ENCODE results near the gene HBB.

Gene HBB

DNA sequence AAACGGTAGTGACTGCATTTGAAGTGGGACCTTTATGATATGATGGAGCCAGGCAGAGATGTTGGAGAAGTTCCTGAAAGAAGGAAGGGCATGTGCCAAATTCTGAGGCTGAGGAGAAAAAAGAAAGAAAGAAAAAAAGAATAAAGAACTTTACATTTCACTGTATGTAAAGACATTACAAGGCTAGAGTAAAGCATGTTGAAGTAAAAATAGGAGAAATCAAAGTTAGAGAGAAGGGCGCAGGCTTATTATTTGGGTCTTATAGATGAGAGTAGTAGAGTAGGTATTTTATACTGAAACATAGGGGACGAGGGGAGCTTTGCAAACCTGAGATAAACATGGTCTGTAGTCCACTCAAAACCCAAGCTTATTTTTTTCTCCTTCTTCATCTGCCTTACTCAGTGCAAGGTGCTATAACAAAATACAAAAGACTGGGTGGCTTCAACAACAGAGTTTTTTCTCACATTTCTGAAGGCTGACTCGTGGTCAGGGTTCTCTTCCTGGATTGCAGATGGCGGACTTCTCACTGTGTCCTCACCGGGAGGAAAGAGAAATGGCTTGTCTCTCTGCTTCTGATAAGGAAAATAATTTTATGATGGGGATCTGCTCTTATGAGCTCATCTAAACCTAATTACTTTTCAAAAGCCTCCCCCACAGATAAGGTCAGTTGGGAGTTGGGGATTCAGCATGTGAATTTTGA lies 20.1 kb upstream of the HBB start:
- DNase-seq, result no peak

DNA sequence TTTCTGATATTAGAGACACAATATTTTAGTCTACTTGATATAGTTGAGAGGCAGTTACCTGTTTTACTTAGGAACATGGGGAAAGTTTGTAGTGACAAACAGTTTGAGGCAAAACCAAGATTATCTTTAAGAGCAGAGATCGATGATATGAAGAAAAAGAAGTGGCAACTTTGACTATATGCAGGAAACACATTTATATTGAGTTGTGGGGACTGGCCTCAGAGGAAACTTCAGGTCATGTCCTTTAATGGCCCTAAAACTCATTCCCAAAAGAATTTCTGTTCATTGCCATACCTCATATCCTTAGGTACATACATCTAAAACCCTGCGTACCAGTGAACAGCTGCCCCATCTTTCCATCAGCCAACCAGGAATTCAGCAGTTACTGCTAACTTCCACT lies 18.3 kb upstream of the HBB start:
- no peak for DNase-seq

- DNase-seq, result no peak
Measured at GRCh38 chr11:5243816-5244180, 16.9 kb upstream of the HBB start.

GRCh38 chr11:5242933-5243815 lies 16.3 kb upstream of the HBB start:
- DNase-seq, result no peak

DNA sequence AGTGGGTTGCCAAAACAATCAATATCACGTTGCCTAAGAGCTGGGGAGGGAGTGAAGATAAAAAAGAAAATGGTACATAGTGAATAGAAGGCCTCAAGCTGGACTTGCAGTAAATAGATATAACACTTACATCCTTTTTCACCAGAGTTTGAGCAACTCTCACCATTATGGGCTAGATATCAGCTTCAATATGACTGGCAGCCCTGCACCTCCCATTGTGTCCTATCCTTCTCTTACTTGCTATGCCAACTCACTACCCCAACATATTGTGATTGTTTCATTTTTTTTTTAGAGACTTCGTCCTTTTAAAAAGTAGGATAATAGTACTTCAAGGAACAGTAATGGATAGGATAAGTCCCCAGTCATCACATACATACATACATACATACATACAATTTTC lies 15.3 kb upstream of the HBB start:
- DNase-seq, result no peak

DNA sequence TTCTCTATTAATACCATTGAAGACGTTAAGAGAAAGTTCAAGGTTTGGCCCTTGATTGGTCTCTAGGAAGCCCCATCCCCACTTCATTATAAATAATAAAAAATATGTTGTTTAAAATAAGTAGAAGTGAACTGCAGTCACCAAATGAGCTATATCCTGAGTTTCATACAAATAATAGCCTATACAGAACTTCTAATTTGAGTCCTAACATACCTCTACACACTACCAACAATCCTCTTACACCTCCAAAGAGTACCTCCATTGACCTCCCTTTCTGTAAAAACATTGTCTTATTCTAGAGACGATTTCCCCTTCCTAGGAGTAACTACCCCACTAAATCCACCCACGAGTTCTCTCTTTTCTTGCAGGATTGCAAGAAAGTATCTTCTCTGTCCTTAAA lies 14.6 kb upstream of the HBB start:
- DNase-seq, result no peak

DNA sequence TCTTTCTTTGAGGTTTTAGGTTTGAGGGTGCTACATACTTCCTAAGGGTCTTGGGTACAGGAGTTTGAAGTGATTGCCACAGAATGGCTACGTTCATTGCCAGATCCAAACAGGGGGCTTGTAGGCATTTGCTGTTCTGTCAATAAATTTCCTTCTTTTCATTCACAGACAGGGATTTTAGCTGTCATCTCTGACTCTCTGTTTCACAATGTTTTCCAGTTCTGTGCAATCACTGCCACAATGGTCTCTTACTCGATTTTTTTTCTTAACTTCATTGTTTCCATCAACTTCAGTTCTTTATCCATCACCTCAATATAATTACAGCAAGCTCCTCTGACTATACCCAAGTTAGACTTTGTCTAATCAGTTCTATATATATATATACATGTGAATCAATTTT lies 13.6 kb upstream of the HBB start:
- DNase-seq, result no peak

- DNase-seq, result no peak
Measured at GRCh38 chr11:5240056-5240455, 13.2 kb upstream of the HBB start.

GRCh38 chr11:5239046-5239445 lies 12.2 kb upstream of the HBB start:
- no peak for DNase-seq

GRCh38 chr11:5238486-5238885 lies 11.6 kb upstream of the HBB start:
- DNase-seq, result no peak

DNA sequence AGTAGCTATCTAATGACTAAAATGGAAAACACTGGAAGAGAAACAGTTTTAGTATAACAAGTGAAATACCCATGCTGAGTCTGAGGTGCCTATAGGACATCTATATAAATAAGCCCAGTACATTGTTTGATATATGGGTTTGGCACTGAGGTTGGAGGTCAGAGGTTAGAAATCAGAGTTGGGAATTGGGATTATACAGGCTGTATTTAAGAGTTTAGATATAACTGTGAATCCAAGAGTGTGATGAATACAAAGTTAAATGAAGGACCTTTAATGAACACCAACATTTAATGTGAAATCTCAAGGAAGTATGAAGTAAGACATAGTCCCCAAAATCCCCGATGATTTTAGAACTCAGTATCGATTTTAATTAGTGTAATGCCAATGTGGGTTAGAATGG lies 10.5 kb upstream of the HBB start:
- no peak for DNase-seq

DNA sequence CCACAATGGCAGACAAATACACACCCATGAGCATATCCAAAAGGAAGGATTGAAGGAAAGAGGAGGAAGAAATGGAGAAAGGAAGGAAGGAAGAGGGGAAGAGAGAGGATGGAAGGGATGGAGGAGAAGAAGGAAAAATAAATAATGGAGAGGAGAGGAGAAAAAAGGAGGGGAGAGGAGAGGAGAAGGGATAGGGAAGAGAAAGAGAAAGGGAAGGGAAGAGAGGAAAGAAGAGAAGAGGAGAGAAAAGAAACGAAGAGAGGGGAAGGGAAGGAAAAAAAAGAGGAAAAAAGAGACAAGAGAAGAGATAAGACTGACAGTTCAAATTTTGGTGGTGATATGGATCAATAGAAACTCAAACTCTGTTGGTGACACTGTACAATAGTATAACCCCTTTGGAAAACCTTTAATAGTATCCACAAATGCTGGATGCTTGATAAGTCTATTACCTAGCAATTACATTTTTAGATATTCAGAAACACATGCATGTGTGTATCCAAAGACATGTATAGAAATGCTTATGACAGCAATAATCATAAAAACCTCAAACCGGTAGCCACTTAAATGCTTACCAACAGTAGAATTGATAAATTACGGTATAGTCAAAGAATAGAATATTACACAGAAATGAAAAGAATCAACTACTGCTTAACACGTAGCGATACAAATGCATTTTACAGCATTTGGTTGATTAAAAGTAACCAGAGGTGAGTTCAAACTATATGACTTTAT lies 8.7 kb upstream of the HBB start:
- no peak for DNase-seq

GRCh38 chr11:5234381-5234834 lies 7.5 kb upstream of the HBB start, which contains the start of gene HBD:
Gene HBD, minus strand, starts transcription at chr11:5234483. Its CDS starts 50 bp downstream, at chr11:5234433.
- DNase-seq, result no peak

DNA sequence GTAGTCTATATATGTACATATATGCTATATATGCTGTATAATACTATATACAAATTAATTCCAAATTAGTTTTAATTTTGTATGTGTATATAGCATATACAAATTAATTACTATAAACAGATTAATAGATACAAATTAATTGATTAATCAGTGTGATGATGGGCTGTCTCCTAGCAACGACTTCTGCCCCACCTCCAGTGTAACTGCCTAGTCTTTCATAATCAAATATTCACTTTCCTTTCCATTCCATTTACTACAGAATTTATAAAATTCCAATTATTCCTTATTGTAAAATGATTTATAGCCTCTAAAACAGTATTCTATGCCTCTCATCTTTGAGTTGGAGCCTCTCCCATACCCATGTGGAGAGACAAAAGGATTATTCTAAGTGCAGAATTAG lies 6.4 kb upstream of the HBB start:
- no peak for DNase-seq

DNA sequence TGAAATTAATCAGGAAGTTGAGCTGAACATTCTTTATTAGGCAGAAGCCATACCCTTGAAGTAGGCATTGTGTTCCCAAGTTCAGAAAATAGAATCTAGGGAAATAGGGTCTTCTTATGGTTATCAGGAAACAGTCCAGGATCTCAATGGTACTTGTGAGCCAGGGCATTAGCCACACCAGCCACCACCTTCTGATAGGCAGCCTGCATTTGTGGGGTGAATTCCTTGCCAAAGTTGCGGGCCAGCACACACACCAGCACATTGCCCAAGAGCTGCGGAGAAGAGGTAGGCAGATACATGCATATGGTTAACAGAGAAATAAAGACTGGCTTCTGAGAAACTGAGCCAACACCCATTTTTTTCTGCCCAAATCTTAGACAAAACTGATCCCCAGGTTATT lies 6.0 kb upstream of the HBB start:
- DNase-seq, result no peak

DNA sequence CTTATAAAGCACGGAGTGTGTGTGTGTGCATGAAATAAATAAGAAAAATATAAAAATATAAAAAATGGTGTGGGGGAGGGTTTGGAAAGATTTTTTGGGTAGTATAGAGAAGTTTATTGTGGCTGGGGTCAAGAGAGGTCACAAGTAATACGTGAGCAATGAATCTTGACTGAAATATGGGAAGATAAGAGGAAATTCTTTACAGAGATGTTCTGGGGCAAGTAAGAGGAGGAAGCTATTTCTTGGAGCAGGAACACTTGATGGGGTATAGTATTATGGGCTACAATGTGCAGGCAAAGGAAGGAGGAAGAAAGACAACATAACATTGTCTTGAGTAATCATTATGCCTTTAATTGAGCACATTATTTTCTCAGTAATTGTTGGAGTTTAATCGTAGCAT lies 5.3 kb upstream of the HBB start:
- no peak for DNase-seq

DNA sequence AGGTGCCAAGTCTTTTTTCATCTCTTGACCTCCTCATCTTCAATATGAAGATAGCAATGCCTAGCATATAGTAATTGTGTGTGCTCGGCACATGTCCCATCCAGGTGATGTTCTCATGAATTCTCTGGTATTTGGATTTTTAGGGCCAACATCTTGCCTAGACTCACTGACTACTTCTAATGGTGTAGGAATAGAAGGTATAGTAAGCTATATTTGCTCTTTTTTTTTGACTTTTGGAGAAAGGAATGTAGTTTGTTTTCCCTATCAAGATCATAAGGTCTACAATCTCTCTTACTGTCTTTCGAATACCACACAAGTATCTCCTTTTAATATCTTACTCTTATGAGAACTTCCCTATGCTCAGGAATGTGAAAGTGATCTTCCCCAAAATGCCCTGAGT lies 4.2 kb upstream of the HBB start:
- DNase-seq, result no peak

DNA sequence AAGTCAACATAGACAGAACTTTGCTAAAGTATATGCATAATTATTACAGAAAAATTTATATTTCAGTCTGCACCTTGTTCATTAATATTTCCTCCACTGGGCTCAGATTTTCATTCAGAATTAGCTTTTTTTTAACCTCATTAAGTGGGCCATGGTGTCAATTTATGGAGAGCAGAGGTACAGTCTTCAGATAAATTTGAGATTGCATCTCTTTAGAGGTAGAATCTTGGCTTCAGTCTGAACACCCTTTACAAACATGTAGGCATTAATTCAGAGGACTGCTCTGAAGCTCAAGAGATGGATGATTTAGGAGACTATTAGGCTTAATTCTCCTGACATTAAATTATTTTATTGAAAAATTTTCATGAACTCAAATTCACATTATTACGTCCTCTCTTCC lies 3.4 kb upstream of the HBB start:
- no peak for DNase-seq

DNA sequence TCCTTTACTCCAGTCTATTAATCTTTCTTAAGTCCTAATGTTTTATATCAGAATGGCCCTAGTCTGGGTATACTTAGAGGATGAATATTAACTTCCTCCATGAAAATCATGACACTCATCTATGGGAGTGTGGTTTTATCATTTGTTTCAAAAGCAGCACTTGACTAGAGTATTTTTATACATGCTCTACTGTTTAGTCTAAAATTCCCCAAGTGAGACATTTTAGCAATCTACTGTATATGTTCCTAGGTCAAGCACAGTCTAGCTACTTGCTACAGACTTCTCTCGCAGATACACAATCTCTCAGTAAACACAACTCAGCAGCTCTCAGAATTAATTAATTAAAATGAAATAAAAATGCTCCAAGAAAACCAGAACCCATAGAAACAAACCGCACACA lies 2.9 kb upstream of the HBB start:
- no peak for DNase-seq

DNA sequence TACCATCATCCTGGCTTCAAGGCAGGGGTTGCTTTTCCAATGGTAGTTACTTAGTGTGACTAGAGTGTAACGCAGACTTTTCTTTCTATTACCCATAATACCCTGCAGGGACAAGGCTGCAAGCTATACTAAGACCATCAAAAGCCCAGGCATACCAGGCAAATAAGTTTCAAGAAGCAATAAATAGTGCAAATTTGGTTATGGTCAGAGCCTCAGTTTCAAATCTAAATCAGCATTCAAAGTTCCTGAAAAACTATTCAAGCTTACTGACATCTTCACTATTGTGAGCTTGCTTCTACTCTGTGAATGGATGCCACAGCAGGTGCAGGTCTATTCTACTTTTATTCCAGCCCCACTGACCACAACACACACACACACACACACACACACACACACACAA lies 2.5 kb upstream of the HBB start:
- DNase-seq, result no peak

DNA sequence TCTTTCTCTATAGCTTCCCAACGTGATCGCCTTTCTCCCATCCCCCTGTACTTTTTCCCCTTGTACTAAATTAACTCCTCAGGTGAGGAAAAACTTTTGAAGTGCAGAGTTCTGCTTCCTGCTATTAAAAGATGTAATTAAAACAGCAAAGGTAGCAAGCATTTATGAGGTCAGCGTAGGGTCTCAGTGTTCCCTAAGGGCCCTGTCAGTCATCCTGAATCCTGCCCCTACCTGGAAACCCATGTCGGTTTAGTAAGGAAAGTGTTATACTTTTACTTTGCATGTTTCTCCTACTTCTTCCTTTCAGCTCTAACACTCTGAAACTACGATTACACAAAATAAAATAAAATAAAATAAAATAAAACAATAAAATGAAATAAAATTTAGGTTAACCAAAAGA lies 1.3 kb upstream of the HBB start:
- no peak for DNase-seq

DNA sequence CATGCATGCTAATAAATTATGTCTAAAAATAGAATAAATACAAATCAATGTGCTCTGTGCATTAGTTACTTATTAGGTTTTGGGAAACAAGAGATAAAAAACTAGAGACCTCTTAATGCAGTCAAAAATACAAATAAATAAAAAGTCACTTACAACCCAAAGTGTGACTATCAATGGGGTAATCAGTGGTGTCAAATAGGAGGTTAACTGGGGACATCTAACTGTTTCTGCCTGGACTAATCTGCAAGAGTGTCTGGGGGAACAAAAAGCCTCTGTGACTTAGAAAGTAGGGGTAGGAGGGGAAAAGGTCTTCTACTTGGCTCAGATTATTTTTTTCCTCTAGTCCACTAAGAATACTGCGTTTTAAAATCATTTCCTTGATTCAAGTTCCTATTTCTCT lies 810 bp upstream of the HBB start:
- DNase-seq, result no peak

- no peak for DNase-seq
Measured at GRCh38 chr11:5225480-5225871, 1.4 kb downstream of the HBB start.
